ENCODE data around the gene TBC1D1.

DNA sequence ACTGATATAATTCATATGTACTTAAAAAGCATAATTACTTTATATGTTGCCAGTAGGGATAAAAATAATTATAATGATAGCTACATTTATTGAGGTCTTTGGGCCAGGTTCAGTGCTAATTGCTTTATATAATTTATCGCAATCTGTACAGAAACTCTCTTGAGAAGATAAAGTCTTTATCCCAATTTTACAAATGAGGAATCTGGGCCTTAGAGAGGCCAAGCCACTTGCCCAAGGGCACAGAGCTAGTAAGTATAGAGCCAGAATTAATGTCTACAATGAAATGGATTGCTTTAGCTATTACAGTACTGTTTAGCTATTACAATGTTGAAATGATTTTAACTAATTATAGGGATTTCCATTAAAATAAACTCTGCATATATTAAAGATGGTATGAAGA, 30.6 kb upstream of the TBC1D1 start:
- TF ChIP-seq, protein P1, sequence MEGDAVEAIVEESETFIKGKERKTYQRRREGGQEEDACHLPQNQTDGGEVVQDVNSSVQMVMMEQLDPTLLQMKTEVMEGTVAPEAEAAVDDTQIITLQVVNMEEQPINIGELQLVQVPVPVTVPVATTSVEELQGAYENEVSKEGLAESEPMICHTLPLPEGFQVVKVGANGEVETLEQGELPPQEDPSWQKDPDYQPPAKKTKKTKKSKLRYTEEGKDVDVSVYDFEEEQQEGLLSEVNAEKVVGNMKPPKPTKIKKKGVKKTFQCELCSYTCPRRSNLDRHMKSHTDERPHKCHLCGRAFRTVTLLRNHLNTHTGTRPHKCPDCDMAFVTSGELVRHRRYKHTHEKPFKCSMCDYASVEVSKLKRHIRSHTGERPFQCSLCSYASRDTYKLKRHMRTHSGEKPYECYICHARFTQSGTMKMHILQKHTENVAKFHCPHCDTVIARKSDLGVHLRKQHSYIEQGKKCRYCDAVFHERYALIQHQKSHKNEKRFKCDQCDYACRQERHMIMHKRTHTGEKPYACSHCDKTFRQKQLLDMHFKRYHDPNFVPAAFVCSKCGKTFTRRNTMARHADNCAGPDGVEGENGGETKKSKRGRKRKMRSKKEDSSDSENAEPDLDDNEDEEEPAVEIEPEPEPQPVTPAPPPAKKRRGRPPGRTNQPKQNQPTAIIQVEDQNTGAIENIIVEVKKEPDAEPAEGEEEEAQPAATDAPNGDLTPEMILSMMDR (IDR thresholded peaks at IDR 0.05; ENCODE audit: low read depth, low read length, poor library complexity, severe bottlenecking) = no peak
- TF ChIP-seq EZH2phosphoT487 (IDR thresholded peaks at IDR 0.05; ENCODE audit: borderline replicate concordance, low read length) = no peak

Measured in DOHH2 (cell line).